AG04449 (cell line): Measurements from ENCODE around the gene SRD5A3.

ENCODE experiments used
- CTCF ChIA-PET: fragments of 350-600 bp; formaldehyde crosslinking; extraction: SDS; loops from one replicate; lab custom pipeline; 2021; ENCODE audit warnings: antibody characterized with exemption; lab: Yijun Ruan, JAX
- POLR2A ChIA-PET: fragments of 400-600, 350-600 bp; formaldehyde crosslinking; extraction: SDS; loops from one replicate; lab custom pipeline; 2020; ENCODE audit warnings: antibody characterized with exemption, inconsistent platforms; lab: Yijun Ruan, JAX
- DNase-seq: peaks from one replicate; pipeline ENCODE4 v3.0.0-alpha.2; 2010; ENCODE audit warnings: low read depth, low spot score
- H3K4me3 ChIP-seq: 2 replicates; pipeline ENCODE4 v1.5.1; 2011; ENCODE audit warnings: low read depth, mild to moderate bottlenecking, control low read depth, low read length
- TF ChIP-seq, protein P1 (sequence below): IDR thresholded peaks from one replicate; pipeline ENCODE4 v1.5.1; 2011; ENCODE audit warnings: mild to moderate bottlenecking, moderate library complexity, low read length, control low read depth, inconsistent platforms; ENCODE audit not compliant: insufficient read depth; ENCODE audit errors: missing control alignments

Gene SRD5A3

DNA sequence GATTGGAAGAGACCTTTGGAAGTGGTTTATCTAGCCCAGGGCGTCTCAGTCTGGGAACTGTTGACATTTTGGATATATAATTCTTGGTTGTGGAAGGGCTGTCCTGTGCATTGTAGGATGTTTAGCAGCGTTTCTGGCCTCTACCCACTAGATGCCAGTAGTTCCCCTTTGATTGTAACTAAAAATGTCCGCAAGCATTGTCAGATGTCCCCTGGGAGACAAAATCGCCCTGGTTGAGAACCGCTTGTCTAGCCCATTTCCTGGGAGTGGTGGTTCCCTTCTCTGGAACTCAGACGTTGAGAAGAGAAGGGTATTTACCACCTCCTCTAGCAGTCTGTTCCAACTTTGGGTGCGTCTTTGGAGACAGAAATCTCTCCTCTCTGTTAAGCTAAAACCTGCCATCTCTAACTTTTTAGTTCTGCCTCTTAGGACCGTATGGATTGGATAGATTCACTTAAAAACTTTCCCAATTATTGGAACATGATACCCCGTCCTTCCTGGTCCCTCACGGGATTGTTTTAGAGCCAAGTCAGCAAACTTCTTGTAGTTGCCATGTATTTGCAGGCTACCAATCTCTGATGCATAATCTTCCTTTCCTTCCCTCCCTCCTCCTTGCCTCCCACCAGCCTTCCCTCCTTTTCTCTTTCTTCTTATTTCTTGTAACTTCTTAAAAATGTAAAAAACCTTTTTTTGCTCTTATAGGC is 63.6 kb downstream of the SRD5A3 start:
- ChIA-PET CTCF (interaction anchor here (1.0 to 3.7 kb wide), 13 partner anchors 8 to 439 kb away, joined by 3 to 21 read pairs (median 6); partner anchors contain the start of genes SRD5A3 and TMEM165), POLR2A (interaction anchor here (1.4 kb wide), 1 partner anchor 13 kb away, joined by 5 read pairs; the partner anchor contains the start of gene TMEM165)
- no peak overlapping the region for H3K4me3 ChIP-seq
- TF ChIP-seq, protein P1, sequence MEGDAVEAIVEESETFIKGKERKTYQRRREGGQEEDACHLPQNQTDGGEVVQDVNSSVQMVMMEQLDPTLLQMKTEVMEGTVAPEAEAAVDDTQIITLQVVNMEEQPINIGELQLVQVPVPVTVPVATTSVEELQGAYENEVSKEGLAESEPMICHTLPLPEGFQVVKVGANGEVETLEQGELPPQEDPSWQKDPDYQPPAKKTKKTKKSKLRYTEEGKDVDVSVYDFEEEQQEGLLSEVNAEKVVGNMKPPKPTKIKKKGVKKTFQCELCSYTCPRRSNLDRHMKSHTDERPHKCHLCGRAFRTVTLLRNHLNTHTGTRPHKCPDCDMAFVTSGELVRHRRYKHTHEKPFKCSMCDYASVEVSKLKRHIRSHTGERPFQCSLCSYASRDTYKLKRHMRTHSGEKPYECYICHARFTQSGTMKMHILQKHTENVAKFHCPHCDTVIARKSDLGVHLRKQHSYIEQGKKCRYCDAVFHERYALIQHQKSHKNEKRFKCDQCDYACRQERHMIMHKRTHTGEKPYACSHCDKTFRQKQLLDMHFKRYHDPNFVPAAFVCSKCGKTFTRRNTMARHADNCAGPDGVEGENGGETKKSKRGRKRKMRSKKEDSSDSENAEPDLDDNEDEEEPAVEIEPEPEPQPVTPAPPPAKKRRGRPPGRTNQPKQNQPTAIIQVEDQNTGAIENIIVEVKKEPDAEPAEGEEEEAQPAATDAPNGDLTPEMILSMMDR = peak; percentile 6
- DNase-seq = no peak

DNA sequence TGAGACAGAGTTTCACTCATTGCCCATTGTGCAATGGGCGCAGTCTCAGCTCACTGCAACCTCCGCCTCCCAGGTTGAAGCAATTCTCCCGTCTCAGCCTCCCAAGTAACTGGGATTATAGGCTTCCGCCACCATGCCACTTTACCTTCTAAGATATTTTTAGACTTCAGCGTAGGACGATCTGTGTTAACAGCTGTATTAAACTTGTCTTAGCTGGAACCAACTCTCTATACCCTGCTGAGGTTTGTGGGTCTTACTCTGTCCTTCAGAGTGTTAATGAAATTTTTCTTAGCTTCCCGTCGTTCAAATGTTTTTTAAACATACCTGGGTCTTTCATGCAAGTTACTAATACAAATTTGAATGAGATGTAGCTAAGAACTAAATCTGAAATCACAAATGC is 64.4 kb downstream of the SRD5A3 start:
- no peak for DNase-seq
- TF ChIP-seq, protein P1 = no peak
- ChIA-PET POLR2A (interaction anchor here (1.4 kb wide), 1 partner anchor 14 kb away, joined by 5 read pairs; the partner anchor contains the start of gene TMEM165), CTCF (interaction anchor here (1.0 to 3.7 kb wide), 8 partner anchors 8 to 439 kb away, joined by 3 to 21 read pairs (median 8); partner anchors contain the start of gene SRD5A3)
- H3K4me3 ChIP-seq = no peak overlapping the region

DNA sequence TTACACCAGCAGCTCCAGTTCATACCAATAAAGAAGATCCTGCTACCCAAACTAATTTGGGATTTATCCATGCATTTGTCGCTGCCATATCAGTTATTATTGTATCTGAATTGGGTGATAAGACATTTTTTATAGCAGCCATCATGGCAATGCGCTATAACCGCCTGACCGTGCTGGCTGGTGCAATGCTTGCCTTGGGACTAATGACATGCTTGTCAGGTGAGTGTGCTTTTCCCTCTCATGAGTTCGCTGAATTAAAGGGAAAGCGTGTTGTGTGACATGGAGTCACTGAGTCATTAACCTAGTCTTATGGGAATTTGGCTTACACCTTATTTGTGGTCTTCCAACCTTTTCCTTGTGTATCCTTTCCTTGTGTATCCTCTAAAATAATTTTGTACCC is 65.6 kb downstream of the SRD5A3 start:
- DNase-seq = no peak
- TF ChIP-seq, protein P1 = no peak
- CTCF ChIA-PET = interaction anchor here (1.4 to 3.7 kb wide), 3 partner anchors 13 to 143 kb away, joined by 3 to 21 read pairs (median 9); partner anchors contain the start of gene SRD5A3
- H3K4me3 ChIP-seq = no peak overlapping the region
- POLR2A ChIA-PET = interaction anchor here (1.6 kb wide), 1 partner anchor 15 kb away, joined by 3 read pairs; no protein-coding TSS in a partner anchor

DNA sequence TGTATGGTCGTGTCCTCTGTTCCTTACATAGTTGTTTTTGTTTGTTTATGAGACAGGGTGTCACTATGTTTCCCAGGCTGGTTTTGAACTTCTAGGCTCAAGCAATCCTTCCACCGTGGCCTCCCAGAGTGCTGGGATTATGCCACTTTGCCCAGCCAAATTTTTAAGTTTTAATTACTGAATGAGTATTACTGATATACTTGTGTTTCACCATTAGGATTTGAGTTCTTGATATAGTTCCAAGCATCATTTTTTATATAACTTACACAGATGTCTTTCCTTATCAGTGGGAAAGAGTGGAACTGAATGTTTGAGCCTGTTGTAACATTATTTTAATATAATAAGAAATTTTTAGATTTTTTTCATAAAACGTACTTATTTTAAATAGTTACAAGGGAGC is 70.1 kb downstream of the SRD5A3 start:
- CTCF ChIA-PET = interaction anchor here (0.8 kb wide), 1 partner anchor 29 kb away, joined by 4 read pairs; no protein-coding TSS in a partner anchor
- TF ChIP-seq, protein P1 = no peak
- DNase-seq = no peak
- H3K4me3 ChIP-seq = no peak overlapping the region
- POLR2A ChIA-PET = no interaction called here
